GM18508 (cell line): ENCODE results near the gene RABGAP1L.

Source experiments
- ATAC-seq: cut with Tn5 transposase; IDR thresholded peaks from one replicate; pipeline ENCODE4 v1.9.1; 2021; ENCODE audit warnings: moderate number of reproducible peaks; ENCODE audit not compliant: insufficient read depth, unreplicated experiment

Gene RABGAP1L

DNA sequence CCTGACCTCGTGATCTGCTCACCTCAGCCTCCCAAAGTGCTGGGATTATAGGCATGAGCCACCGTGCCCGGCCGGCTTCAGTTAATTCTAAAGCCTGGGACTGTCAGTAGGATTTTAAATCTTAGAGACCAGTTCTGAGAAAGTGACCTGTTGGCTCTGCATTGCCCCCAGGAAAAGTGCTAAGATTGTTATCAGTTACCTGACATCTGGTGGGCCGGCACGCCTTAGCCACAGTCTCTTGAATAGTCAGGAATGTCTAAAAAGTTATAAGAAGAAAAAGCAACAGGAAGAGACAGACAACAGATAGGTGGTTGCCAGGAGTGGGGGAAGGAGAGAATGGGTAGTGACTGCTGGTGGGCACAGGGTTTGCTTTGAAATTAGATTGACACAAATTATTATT lies 35.1 kb downstream of the RABGAP1L start:
- ATAC-seq: no peak

DNA sequence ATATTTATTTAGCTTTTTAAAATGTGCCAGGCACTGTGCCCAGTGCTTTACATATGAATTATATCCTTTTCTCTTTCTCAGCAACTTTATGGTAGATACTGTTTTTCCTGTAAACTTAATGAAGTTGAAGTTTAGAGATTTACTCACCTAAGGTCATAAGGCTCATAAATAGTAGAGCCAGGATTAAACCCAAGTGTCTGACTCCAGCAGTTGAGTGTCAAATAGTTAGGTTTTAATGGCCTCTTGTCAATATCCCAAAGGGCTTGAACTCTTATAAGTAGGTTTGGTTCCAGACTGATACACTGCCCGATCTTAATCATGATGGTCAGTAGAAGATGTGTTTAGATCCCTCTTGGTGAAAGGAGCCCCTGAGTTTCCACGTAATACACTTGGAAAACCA lies 37.8 kb downstream of the RABGAP1L start:
- no peak for ATAC-seq

DNA sequence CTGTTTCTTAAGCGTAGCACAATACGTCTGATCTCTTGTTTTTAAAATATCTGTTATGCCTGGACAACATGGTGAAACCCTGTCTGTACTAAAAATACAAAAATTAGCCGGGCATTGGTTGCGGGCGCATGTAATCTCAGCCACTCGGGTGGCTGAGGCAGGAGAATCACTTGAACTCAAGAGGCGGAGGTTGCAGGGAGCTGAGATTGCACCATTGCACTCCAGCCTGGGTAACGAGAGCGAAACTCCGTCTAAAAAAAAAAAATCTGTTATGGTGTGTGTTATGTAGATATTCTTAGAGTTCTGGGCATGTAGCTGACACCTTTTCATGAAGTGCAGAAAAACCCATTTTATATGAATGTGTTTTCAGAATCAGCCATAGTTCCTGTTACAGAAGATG lies 38.2 kb downstream of the RABGAP1L start:
- no peak for ATAC-seq

DNA sequence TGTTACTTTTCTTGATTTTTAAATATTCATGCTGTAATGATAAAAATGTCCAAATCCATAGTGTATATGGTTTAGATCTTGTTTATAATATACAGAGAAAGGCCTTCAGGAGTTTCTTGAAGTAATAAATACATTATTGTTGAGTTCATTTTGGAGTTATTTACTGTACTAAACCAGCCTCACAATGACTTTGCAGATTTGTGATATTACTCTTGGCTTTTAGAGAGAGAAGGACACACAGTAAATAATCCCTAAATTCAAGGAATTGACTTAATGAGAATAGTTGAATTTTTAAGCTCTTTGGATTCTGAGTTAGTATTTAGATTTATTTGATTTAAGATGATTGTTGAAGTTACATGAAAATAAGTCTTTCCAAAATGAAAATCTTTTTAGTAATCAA lies 38.9 kb downstream of the RABGAP1L start:
- no peak for ATAC-seq

DNA sequence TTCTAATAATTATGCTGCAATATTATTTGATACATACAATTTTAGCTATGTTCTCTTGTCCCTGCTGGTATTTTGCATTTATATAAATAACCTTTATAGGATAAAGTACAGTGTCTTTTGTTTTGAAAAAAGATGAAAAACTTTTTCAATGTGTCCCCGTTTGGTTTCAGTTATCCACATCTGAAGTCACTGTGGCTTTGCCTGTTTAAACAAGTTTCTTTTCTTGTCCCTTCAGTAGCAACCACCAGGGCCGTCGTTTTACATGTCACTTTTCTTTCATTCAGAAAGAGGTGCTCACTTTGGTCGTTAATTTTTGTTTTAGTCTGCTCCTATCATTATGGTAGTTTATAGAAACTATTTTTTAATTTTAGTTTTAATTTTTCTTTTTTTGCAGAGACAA lies 41.4 kb downstream of the RABGAP1L start:
- ATAC-seq: no peak

DNA sequence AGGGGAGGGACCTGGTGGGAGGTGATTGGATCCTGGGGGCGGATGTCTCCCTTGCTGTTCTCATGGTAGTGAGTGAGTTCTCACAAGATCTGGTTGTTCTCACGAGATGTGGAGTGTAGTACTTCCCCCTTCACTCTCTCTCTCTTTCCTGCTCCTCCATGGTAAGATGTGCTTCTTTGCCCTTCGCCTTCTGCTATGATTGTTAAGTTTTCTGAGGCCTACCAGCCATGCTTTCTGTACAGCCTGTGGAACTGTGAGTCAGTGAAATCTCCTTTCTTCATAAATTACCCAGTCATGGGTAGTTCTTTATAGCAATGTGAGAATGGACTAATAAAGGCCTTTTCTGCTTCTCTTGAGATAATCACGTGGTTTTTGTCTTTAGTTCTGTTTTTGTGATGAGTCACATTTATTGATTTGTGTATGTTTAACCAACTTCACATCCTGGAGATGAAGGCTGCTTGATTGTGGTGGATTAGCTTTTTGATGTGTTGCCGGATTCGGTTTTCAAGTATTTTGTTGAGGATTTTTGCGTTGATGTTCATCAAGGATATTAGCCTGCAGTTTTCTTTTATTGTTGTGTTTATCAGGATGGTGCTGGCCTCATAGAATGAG lies 45.5 kb downstream of the RABGAP1L start:
- ATAC-seq: no peak

DNA sequence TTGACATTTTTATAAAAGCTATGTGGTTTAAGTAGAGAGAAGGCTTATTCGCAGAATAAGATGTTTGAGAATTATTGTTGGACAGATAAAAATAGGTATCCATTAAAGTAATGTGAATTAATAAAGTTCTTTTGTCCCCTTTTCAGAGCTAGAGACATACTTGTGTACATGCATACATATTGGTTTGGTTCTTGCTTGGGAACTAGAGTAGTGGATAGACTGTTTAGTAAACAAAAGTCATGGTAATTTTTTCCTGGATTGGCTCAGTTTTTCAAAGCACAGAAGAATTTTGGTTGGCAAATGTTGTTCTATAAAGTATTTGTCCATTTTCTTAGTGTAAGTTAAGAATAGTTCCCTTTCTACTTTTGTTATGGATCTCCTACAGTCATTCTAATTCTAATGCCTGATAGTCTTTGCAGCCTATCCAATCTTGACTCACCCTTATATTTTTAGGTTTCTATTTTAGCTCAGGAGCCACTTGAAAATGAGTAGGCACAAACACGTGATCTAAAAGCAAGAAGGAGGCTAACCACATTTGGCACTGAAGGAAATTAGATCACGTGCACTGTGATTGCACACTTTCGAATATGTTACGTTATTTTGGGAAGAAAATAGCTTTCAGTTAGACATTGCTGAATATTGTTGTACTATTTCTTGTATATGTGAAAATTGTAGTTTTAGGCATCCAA lies 47.0 kb downstream of the RABGAP1L start:
- ATAC-seq: no peak

DNA sequence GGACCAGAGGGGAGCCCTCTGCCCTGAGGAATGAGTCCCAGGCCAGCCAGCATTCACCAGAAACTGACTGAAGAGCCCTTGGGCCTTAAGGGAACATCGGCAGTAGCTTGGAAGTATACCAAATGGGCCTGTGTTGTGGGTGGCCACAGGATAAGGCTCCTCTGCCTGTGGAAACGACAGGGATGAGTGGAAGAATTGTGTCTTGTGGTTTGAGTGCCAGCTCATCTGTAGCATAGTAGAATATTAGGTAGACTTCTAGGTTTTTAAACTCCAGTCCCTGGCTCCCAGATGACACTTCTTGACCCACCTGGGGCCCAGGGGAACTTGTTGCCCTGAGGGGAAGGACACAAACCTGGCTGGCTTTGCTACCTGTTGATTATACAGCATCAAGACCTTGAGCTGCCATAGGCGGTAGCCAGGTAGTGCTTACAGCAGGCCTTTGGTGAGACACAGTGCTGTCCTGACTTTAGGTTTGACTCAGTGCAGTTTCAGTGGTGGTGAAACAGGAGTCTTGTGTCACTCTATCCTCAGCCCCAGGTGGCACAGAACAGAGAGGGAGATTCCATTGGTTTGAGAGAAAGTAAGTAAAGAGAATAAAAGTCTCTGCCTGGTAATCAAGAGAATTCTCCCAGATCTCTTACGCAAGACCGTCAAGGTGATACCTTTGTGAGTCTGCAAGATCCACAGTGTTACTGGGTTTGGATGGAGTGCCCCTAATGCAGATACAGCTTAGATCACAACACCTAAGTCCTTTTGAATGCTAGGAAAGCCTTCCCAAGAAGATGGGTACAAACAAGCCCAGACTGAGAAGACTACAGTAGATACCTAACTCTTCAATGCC lies 50.2 kb downstream of the RABGAP1L start:
- ATAC-seq: peak; percentile 83

DNA sequence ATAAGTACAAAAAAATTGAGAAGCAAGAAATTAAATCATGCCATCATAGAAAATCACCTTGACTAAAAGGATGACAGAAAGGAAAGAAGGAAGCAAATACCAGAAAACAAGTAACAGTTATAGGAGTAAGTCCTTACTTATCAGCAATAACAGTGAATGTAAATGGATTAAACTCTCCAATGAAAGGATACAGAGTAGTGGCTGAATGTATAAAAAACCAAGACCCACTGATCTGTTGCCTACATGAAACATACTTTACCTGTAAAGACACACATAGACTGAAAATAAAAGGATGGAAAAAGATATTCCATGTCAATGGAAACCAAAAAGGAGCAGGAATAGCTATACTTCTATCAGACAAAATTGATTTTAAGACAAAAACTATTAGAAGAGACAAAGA lies 52.2 kb downstream of the RABGAP1L start:
- no peak for ATAC-seq

DNA sequence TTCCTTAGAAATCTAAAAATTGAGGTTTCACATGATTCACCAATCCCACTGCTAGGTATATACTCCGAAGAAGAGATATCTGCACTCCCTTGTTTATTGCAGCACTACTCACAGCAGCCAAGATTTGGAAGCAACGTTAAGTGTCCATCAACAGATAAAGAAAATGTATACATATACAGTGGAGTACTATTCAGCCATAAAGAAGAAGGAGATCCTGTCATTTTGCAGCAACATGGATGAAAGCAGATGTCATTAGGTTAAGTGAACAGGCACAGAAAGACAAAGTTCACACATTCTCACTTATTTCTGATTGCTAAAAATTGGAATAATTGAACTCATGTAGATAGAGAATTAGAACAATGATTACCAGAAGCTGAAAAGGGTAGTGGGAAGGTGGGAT lies 56.4 kb downstream of the RABGAP1L start:
- no peak for ATAC-seq

DNA sequence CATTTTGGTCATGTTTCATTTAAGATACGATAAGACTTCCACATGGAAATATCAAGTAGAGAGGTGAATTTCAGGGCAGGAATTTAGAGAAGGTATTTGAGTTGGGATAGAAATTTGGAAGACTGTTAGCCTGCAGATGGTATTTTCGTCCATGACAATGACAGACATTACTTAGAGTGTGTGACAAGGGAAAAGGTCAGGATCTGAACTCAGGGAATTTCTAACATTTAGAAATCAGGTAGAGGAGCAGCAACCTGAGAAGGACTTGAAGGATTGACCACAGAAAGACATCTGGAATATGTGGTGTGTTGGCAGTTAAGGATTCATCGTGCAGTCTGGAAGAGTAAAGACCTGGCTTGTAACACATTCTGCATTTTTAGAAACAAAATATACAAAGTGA lies 57.9 kb downstream of the RABGAP1L start:
- no peak for ATAC-seq

DNA sequence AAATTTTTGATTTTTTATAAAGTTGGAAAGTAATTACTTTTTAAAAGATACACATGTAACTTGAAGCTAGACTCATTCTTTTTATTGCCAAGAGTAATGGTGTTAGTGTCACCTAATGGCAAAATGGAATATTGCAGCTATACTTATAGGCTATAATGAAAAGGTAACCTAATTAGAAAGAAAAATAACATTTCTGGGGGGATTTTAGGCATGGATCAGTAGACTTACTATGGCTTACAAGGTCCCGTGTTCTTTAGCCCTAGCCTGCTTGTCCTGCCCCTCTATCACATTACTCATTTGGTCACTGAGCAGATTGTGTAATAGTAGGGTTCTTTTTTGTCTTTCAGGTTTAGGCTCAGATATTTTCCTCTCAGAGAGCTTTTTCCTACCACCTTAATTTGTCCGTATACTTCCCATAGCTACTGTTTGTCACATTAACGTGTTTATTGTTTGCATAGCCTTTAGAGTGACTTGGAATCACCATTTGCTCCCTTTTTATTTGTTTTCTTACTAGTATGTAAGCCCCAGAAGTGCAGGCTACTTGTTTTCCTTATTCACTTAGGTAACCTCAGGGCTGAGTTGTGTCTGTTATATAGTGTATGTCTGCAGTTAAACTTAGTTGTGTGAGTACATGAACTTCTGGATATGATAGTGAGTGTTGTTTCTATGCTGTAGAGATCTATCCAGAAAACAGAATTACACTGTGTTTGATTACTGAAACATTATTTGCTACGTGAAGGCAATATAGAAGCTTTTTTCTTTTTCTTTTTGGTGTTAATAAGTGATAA lies 58.7 kb downstream of the RABGAP1L start:
- ATAC-seq: no peak

DNA sequence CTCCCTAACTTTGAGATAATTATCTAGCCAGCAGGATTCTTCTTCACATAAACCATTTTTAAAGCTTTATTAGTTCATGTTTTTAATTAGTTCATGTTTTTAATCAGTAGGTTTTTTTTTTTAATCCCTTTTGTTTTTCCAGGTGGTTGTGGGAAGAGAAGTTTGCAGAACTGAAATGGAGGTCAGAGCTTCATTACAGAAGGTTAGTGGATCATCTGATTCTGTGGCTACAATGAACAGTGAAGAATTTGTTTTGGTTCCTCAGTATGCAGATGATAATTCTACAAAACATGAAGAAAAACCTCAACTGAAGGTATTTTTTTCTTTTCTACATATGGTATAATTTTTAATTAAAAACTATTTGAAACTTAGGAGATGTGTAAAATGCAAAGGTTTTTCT lies 59.7 kb downstream of the RABGAP1L start:
- ATAC-seq: no peak

DNA sequence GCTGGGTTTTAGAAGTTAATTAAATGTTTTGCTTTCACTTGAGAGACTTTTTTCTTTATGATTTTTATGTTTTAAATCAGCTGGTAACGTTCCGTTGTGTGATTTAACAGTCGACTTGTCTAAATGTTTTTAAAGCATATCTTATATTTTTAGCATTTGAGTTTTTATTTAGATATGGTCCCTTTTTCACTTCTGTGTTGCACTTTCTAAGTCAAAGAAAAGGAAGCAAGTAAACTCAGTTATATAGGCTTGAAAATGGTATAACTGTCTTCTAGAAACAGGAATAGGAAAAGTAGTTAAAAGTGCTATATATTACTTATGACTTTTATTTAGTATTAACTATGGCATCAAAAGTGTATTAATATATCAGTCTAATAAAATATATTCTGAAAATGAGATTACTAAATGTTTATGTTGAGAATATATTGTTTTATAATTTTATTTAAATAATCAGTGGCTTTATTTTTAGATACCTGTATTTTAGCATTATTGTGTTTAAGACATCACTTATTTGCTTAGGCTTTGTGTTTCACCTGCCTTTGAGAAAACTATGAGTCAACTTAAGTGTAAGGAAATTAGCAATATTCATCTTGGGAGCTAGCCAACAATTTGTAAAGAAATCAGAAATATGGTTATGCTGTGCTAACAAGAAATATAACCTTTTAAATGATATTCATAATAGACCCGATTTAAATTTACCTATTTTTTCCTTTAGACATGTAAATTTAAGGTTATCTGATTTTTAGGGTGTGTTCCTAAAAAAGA lies 60.5 kb downstream of the RABGAP1L start:
- ATAC-seq: no peak

DNA sequence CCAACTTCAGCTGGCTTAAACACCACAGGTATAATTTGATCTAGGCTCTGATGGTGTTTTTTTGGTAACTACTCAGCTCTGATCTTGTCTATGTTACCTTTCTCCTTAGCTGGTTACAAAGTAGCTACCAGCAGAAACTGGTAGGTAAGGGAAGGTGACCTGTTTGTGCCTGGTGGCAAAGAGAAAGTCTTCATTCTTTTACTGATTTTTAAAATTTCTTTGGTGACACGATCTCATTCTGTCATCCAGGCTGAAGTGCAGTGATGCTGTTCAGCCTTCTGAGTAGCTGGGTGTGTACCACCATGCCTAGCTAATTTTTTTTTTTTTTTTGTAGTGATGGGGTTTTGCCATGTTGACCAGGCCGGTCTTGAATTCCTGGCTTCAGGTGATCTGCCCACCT lies 62.4 kb downstream of the RABGAP1L start:
- ATAC-seq: no peak

DNA sequence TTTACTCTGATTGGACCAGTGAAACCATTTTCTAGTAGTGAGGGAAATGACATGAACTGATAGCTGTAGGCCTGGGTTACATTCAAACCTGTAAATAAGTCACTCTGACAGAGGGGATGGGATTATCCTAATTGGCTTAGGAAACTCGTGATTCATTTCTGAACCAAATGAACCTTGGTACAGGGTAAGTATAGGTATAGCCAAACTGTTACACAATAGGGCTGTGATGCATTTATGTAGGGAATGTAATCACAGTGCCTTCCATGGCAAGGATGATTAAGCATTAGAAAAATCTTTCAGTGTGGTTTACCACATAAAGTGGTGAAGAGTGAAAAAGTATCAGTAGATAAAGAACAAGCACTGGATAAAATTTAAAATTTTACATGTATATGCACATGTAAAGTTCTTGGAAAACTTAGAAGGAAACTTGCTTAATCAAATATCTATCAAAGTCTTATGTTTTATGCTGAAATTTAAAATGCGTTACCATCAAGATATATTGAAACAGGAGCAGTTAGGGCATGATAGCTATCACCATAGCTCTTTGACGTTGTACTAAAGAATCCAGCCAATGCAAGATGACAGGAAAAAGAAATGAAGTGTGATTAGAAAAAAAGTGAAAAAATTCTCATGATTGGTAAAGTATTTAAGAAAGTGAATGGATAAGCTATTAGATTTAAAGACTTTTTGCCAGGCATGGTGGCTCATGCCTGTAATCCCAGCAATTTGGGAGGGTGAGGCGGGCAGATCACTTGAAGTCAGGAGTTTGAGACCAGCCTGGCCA lies 63.0 kb downstream of the RABGAP1L start:
- no peak for ATAC-seq

DNA sequence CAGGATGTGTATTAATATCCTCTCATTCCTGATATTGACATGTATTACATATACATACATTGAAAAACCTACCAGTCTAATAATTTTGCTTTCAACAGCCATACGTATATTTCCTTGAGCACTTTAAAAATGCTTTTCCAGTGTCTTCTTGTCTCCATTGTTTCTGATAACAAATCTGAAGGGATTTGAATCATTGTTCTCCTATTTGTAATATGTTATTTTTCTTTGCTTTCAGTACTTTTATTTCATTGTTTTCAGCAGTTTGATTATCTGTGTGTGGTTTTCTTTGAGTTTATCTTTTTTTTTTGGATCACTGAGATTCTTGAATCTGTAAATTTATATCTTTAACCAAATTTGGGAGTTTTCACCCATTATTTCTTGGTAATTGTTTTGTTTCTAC lies 65.3 kb downstream of the RABGAP1L start:
- no peak for ATAC-seq

DNA sequence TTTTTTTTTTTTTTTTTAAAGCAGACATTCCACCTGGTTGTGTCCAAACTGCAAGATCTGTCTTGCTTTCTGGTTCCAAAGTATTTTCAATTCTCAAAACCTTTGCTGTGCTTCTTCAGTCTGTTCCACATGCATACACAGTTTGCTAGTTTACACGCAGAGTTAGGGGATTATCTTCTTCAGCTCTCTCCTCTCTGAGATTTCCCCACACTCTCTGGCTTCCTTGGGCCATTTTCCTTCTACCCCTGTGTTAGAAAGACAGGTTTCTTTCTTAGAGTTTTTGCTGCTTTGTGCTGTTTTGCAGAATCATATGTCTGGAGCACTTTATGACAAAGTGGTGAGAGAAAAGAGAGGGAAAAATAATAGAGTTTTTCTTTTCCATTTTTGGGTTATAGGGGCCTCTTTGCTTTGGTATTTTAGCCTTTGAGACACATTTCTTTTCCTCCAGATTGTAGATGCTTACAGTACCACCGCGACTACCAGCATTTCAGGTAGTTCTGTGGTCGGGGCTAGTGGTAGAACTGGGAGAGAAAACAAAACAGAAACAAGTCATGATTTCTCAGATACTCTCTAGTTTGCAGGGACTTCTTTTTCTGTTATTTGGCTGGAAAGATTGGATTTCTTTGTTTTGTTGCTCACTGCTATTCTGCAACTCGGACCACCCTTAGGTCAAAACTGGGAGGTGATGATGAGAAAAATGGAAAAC lies 66.3 kb downstream of the RABGAP1L start:
- ATAC-seq: no peak

DNA sequence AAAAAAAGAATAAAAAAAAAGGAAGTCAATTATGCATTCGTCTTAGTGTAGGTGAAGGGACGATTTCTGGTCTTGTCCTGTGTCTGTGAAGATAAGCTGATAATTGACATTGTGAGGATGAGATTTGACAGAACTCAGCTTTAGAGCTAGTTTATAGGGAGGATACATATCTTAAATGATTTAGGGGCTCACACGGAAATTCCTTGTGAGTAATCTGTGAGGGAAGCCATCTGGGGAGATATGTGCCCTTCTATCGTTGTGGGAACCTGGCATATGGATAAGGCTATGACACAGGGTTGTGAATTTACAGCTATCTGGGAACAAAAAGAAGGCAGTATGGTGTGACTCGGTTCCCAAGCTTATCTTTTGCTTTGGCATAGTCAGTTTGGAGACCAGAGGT lies 71.1 kb downstream of the RABGAP1L start:
- no peak for ATAC-seq
